ENCODE measurements around the gene GEMIN8. TPM values are rescaled to one million over a fixed set of nuclear protein-coding genes. Genes with fewer than 3 reads are reported as not detected.

GEMIN8 gene
- total and polyA plus RNA-seq, 2 donors from 2014 or later: 25.4 to 30.0 TPM

GRCh38 chrX:14032406-14032805 is 2.7 kb upstream of the GEMIN8 start:
- Histone ChIP-seq H3K27ac (ENCODE audit: low read depth in 2 of 2, low read length in 2 of 2) (no peak overlapping the region), H3K36me3 (ENCODE audit: control insufficient read depth in 2 of 3, insufficient read depth in 3 of 3, low read length in 3 of 3) (no peaks in the 10 kb centered on the region), H3K9ac (ENCODE audit: low read length in 3 of 3) (no peak overlapping the region), H3K9me3 (ENCODE audit: control insufficient read depth in 2 of 3, insufficient read depth in 1 of 3, low read length in 3 of 3) (no peaks in the 10 kb centered on the region), H3K4me3 (ENCODE audit: low read length in 3 of 3) (no peak overlapping the region), H3K4me1 (ENCODE audit: control insufficient read depth in 2 of 3, insufficient read depth in 2 of 3, low read depth in 1 of 3, low read length in 3 of 3) (peaks cover 0 to 5% (median 0%) of the 10 kb centered on the region in 3 donors), H3K27me3 (ENCODE audit: control insufficient read depth, insufficient read depth, low read length) (peaks cover 11% of the 10 kb centered on the region)
- TF ChIP-seq, protein P1, sequence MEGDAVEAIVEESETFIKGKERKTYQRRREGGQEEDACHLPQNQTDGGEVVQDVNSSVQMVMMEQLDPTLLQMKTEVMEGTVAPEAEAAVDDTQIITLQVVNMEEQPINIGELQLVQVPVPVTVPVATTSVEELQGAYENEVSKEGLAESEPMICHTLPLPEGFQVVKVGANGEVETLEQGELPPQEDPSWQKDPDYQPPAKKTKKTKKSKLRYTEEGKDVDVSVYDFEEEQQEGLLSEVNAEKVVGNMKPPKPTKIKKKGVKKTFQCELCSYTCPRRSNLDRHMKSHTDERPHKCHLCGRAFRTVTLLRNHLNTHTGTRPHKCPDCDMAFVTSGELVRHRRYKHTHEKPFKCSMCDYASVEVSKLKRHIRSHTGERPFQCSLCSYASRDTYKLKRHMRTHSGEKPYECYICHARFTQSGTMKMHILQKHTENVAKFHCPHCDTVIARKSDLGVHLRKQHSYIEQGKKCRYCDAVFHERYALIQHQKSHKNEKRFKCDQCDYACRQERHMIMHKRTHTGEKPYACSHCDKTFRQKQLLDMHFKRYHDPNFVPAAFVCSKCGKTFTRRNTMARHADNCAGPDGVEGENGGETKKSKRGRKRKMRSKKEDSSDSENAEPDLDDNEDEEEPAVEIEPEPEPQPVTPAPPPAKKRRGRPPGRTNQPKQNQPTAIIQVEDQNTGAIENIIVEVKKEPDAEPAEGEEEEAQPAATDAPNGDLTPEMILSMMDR (IDR thresholded peaks at IDR 0.05; ENCODE audit: borderline replicate concordance, extremely low read depth, insufficient read depth): peak; percentile 65
- intact Hi-C loops (cut with DNase I): loop anchor here (10.0 kb wide), 2 partner anchors 378 to 528 kb away; partner anchors contain the start of gene TCEANC
- FAIRE-seq: peak; percentile 93
- peak in 3 of 5 donors; percentile 36 to 68 (median 60) for DNase-seq

DNA sequence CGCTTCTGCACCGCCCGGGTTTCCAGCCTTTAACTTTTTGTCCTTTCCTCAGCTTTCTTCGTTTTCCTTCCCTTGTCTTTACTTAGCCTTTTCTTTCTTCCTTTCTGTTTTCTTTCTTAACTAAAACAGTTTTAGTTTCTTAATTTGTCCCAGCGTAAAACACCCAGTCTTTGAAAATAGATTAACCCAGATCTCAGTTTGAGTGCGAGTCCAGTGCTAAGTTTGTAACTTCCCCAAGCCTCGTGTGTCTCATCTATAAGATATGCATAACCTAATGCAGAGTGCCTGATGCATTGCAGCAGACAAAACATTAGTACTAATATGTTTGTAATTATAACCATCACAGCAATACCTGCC is 460 bp upstream of the GEMIN8 start:
- Histone ChIP-seq H3K36me3 (ENCODE audit: control insufficient read depth in 2 of 3, insufficient read depth in 3 of 3, low read length in 3 of 3) (no peaks in the 10 kb centered on the region), H3K4me3 (ENCODE audit: low read length in 3 of 3) (peak overlapping the region; percentile 65 to 72 (median 67)), H3K9ac (ENCODE audit: low read length in 3 of 3) (peak overlapping the region in 2 of 3 donors; percentile 43 to 69), H3K27me3 (ENCODE audit: control insufficient read depth, insufficient read depth, low read length) (peaks cover 11% of the 10 kb centered on the region), H3K9me3 (ENCODE audit: control insufficient read depth in 2 of 3, insufficient read depth in 1 of 3, low read length in 3 of 3) (no peaks in the 10 kb centered on the region), H3K27ac (ENCODE audit: low read depth in 2 of 2, low read length in 2 of 2) (peak overlapping the region in 1 of 2 donors; percentile 84), H3K4me1 (ENCODE audit: control insufficient read depth in 2 of 3, insufficient read depth in 2 of 3, low read depth in 1 of 3, low read length in 3 of 3) (peaks cover 0 to 5% (median 0%) of the 10 kb centered on the region in 3 donors)
- FAIRE-seq (no peak), DNase-seq (peak in 1 of 5 donors; percentile 42)
- TF ChIP-seq, protein P1 (IDR thresholded peaks at IDR 0.05; ENCODE audit: borderline replicate concordance, extremely low read depth, insufficient read depth): no peak
- intact Hi-C loops (cut with DNase I): loop anchor here (10.0 kb wide), 2 partner anchors 375 to 525 kb away; partner anchors contain the start of gene TCEANC

DNA sequence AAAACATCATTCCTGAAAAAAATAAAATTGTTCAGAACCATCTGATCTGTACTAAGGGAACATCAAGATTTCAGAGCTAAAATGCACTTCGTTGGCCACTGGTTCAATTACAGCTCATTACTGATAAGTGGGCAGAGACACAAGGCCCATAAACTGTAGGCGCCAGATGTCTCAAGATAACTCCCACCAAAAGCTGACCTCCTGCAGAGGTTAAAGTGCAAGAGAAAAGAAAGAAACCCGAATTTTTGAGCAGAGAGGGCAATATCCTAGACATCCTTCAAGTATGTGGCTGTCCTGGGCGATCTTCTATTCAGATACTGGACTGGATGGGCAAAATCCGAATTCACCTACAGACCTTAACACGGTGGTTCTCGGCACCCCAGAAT is 660 bp downstream of the GEMIN8 start:
- Histone ChIP-seq H3K36me3 (ENCODE audit: control insufficient read depth in 2 of 3, insufficient read depth in 3 of 3, low read length in 3 of 3) (no peaks in the 10 kb centered on the region), H3K9me3 (ENCODE audit: control insufficient read depth in 2 of 3, insufficient read depth in 1 of 3, low read length in 3 of 3) (no peaks in the 10 kb centered on the region), H3K9ac (ENCODE audit: low read length in 3 of 3) (peak overlapping the region in 2 of 3 donors; percentile 68 to 75), H3K4me3 (ENCODE audit: low read length in 3 of 3) (peak overlapping the region; percentile 72 to 82 (median 77)), H3K27me3 (ENCODE audit: control insufficient read depth, insufficient read depth, low read length) (peaks cover 11% of the 10 kb centered on the region), H3K27ac (ENCODE audit: low read depth in 2 of 2, low read length in 2 of 2) (peak overlapping the region; percentile 32 to 84), H3K4me1 (ENCODE audit: control insufficient read depth in 2 of 3, insufficient read depth in 2 of 3, low read depth in 1 of 3, low read length in 3 of 3) (peaks cover 0 to 5% (median 0%) of the 10 kb centered on the region in 3 donors)
- FAIRE-seq (no peak), DNase-seq (peak in 1 of 5 donors; percentile 35)
- intact Hi-C loops (cut with DNase I): no loop called here
- TF ChIP-seq, protein P1 (IDR thresholded peaks at IDR 0.05; ENCODE audit: borderline replicate concordance, extremely low read depth, insufficient read depth): no peak
